Spleen (tissue), 7 donors: Measurements from ENCODE around the gene CHST15.

Source experiments
- CTCF ChIP-seq, 11 experiments: fragments of 200-600 bp in 7 of 11; fragments of 450-650 bp in 4 of 11; sonication (generic) in 4 of 11; IDR thresholded peaks in 8 of 11; conservative IDR thresholded peaks in 3 of 11; 1 replicate in 7 of 11; 2 replicates in 4 of 11; pipeline versions ENCODE4 v1.4.0 to v1.8.0; 2016 to 2021; ENCODE audit warnings: antibody characterized with exemption in 11 of 11, inconsistent platforms in 4 of 11, mild to moderate bottlenecking in 1 of 11
- POLR2A ChIP-seq, 3 donors: fragments of 450-650 bp; IDR thresholded peaks; one replicate each; pipeline ENCODE4 v1.5.1; 2017; ENCODE audit warnings: antibody characterized with exemption in 3 of 3, mild to moderate bottlenecking in 1 of 3
- POLR2AphosphoS5 ChIP-seq, 3 donors: sonication (generic); formaldehyde crosslinking; IDR thresholded peaks; one replicate each; pipeline ENCODE4 v1.5.1; 2017; ENCODE audit warnings: antibody characterized with exemption in 3 of 3
- donor health status: DM: no; HTN: no; CAD: no; lungs with moderate emphysema.
- donor health status: DM: no; HTN: no; CAD: no.
- donor health status: DM: no; HTN: no; CAD: no.

GRCh38 chr10:124041675-124042445, 51.5 kb downstream of the CHST15 start:
- TF ChIP-seq POLR2AphosphoS5 (IDR thresholded peaks at IDR 0.05) (no peak), CTCF (IDR thresholded peaks at IDR 0.05 in 8 of 11, conservative IDR thresholded peaks at IDR 0.05 in 3 of 11) (no peak), POLR2A (IDR thresholded peaks at IDR 0.05) (no peak)
